Astrocyte of the cerebellum (primary cell): ENCODE results near the gene C12orf43.

Experiments used
- DNase-seq: peaks from one replicate; pipeline ENCODE4 v3.0.0-alpha.2; 2011; ENCODE audit warnings: low read depth
- H3K4me3 ChIP-seq: 2 replicates; pipeline ENCODE4 v1.5.1; 2011; ENCODE audit warnings: mild to moderate bottlenecking, low read depth, low read length, moderate library complexity
- in situ Hi-C: cut with HindIII; loops from 2 replicates; pipeline ENCODE4 v1.10.0; 2017; ENCODE audit warnings: low sequenced_read_pairs
- TF ChIP-seq, protein P1 (sequence below): IDR thresholded peaks from 2 replicates; pipeline ENCODE4 v1.5.1; 2012; ENCODE audit warnings: low read length, low read depth, moderate library complexity, mild to moderate bottlenecking; ENCODE audit errors: missing control alignments

The C12orf43 gene

DNA sequence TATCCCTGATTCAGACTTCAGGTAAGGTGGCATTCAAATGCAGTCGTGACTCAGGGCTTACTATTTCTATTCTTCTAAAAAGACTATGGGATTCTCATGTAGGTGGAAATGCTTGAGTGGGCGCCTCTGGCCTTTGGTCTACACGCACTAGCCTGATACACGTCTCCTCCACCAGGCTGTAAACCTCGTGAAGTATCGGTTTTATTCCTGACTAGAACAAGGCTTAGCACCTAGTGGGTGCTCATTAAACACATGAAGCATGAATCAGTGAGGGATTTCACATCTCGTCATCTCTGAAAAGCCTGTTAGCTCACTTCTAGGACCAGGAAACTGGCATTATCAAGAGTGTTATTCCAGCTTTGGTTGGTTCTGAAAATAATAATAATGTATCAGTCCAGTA is 55.6 kb downstream of the C12orf43 start:
- no peak for DNase-seq
- TF ChIP-seq, protein P1, sequence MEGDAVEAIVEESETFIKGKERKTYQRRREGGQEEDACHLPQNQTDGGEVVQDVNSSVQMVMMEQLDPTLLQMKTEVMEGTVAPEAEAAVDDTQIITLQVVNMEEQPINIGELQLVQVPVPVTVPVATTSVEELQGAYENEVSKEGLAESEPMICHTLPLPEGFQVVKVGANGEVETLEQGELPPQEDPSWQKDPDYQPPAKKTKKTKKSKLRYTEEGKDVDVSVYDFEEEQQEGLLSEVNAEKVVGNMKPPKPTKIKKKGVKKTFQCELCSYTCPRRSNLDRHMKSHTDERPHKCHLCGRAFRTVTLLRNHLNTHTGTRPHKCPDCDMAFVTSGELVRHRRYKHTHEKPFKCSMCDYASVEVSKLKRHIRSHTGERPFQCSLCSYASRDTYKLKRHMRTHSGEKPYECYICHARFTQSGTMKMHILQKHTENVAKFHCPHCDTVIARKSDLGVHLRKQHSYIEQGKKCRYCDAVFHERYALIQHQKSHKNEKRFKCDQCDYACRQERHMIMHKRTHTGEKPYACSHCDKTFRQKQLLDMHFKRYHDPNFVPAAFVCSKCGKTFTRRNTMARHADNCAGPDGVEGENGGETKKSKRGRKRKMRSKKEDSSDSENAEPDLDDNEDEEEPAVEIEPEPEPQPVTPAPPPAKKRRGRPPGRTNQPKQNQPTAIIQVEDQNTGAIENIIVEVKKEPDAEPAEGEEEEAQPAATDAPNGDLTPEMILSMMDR = no peak
- in situ Hi-C loops = no loop called here
- no peak overlapping the region for H3K4me3 ChIP-seq

DNA sequence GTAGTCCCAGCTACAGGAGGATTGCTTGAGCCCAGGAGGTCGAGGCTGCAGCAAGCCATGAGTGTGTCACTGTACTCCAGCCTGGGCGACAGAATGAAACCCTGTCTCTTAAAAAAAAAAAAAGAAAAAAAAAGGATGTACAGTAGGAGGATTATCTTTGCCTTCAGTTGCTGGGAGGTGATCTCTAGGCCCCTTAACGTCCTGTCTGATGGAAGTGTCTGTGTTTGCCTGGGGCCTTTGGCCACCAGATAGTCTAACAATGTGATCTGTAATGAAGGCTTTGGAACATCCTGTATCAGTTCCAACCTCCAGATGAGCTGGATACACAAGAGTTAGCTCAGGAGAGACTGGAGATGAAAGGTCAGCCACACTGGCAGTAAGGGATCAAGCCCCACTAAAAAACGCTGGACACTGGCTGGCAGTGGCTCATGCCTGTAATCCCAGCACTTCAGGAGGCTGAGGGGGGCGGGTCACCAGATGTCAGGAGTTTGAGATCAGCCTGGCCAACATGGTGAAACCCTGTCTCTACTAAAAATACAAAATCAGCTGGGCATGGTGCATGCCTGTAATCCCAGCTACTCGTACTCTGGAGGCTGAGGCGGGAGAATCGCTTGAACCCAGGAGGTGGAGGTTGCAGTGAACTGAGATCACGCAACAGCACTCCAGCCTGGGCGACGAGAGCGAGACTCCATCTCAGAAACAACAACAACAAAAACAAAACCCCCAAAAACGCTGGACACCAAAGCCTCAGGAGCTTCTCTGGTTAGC is 57.0 kb downstream of the C12orf43 start:
- no peak overlapping the region for H3K4me3 ChIP-seq
- in situ Hi-C loops = no loop called here
- no peak for DNase-seq
- TF ChIP-seq, protein P1 = no peak

DNA sequence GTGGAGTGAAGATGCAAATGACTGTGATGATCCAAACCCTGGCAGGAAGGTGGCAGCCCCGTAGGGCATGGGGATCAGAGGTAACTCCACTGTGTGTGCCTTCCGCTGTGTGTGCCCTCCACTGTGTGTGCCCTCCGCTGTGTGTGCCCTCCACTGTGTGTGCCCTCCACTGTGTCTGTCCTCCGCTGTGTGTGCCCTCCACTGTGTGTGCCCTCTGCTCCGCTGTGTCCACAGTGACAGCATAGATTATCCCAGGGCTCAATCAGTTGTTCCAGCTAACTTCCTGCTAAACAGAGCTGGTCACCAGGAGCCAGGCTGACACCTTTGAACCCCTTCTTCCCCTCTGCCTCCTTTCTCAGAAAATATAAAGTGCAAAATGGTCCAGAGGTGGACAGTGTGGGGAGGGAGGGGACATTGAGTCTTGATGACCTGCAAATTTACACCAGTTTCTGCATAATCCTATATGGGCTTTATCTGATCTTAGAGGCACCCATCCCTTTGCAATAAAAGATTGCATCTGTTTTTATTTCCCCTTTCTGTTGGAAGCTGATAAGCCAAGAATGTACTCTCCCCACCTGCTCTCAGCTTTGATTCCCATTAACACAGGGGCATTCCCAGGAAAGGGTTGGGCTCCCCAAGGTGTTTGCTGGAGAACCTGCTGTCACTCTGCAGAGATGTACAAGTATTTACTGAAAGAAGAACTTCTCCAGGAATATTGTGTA is 59.5 kb downstream of the C12orf43 start:
- H3K4me3 ChIP-seq = no peak overlapping the region
- in situ Hi-C loops = no loop called here
- DNase-seq = no peak
- TF ChIP-seq, protein P1 = no peak

DNA sequence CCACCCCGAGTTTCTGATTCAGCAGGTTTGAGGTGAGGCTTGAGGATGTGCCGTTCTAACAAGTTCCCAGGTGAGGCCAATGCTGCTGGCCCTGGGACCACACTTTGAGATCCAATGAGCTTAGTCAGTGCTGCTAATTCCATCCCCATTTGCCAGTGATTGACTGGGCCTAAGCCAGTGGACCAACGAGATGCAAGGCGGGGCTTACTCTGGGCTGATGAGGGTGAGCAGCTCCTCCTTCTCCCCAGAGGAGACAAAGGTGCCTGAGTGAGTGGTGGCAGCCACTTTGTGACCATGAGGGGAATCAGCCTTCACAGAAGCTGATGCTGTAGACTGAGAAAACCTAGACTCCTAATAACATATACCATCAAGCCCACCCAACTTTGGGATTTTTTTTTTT is 61.1 kb downstream of the C12orf43 start:
- no peak for DNase-seq
- TF ChIP-seq, protein P1 = no peak
- in situ Hi-C loops = no loop called here
- H3K4me3 ChIP-seq = no peak overlapping the region

DNA sequence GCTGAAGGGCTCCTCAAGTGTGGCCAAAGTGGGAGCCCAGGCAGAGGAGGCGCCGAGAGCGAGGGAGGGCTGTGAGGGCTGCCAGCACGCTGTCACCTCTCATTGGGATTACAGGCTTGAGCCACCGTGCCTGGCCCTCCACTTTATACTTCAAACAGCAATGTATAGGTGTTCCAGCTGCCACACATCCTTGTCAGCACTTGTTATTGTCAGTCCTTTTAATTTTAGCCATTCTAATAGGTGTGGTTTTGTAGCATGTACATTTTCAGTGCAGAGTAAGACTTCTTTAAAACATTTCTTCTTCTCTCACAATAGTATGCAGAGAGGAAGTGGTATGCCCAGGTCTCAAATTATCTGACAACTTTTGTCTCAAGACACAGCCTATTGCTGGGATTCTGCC is 65.5 kb downstream of the C12orf43 start:
- TF ChIP-seq, protein P1 = no peak
- in situ Hi-C loops = no loop called here
- DNase-seq = no peak
- H3K4me3 ChIP-seq = no peak overlapping the region
